Mesenteric fat pad (tissue), 1 donor: ENCODE measurements around the gene IL6R. TPM values are rescaled to one million over a fixed set of nuclear protein-coding genes. Genes with fewer than 3 reads are reported as not detected.
"Not testable (repeated sequence)": the region's sequence is repeated elsewhere in the genome, so short reads cannot be mapped to it uniquely, and the experiment has no call there.

ENCODE experiments used
- DNase-seq: peaks from one replicate; pipeline ENCODE4 v3.0.0-alpha.2; 2020; ENCODE audit warnings: low spot score
- total RNA-seq: library from RNA; stranded (reverse); fragmentation: NEBNext Ultra II Directional; extraction: Animal tissue kit (Norgen Biotek cat#: 25700); gene quantifications from one replicate; pipeline ENCODE4 v1.2.1, GENCODE V29; 2021
- donor health status: DM: yes; HTN: yes; CAD: no.

The IL6R gene
- total RNA-seq, 1 donor from 2014 or later: 35.6 TPM

DNA sequence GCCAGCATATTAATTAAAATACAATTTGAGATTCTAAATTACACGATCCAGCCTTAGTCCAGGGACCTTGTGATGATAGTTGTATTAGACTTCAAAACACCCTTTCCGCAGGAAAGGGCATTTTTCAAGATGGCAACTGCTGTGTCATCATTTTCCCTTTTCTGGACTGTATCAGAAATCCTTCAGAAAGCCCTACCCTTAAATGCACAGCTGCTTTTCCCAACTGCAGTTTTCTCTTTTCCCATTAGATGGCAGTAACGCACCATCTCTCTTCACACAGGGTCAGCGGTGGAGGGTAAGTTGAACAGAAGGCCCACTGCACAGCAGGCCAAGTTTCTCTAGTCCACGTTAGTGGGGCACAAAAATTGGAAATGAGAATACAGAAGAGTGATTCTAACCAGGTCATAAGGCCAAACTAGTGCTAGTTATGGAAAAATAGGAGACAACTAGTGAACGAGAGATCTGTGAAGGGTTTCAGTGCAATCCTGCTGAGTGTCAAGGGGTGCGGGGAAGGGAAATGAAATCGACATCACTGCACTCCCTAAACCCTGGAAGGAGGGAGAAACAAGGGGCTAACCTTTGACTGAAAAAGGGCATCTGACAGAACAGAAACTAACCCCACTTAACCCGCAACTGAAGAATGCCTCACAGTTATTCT lies 74.8 kb downstream of the IL6R start:
- no peak for DNase-seq

DNA sequence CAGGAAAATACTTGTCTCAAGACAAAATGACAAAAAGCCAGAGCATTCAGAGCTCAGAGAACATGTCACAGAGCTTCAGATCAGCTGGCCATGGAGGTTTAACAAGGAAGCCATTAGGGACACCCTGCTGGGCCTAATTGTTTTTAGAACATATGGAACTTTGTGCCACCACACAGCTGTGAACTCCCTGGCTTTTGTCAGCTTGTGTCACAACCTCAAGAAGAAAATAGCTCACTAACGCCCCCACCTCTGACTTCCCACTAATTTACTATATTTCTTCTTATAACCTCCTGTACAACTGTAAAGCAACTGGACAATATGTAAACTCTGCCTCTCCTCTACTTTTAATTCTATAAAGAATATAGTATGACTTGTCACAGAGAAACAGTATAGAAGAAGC lies 75.9 kb downstream of the IL6R start:
- no peak for DNase-seq

DNA sequence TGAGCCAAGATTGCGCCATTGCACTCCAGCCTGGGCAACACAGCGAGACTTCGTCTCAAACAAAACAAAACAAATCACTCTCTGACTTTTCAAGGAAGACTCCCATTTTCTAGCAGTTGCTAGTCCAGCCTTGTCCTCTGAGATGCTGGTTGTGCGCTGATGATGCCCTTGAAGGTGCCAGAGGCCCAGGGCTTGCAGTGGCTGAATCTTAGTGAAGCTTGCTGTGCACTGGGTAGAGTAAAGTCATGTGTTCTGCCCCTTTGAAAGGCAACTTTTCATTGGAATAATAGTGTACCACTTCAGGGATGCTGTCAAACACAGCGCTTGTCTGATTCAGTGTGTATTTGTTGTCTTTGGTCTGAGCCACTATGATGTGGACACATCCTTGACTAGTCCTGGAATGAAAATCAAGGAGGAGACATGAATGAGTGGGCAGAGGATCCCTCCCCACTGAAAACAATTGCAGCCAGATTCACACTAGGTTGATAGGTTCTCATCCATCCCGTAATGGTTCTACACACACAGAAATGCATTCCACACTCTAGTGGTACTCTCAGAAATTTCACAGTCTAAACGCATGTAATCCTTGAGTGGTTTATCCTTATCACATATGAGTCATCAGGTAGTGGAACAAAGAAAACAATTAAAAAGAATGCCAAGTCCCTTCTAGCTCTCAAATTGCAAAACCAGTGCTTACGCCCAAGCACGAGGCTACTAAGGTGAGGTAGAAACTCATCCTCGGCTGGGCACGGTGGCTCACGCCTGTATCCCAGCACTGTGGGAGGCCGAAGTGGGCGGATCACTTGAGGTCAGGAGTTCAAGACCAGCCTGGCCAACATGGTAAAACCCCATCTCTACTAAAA lies 79.0 kb downstream of the IL6R start:
- no peak for DNase-seq

DNA sequence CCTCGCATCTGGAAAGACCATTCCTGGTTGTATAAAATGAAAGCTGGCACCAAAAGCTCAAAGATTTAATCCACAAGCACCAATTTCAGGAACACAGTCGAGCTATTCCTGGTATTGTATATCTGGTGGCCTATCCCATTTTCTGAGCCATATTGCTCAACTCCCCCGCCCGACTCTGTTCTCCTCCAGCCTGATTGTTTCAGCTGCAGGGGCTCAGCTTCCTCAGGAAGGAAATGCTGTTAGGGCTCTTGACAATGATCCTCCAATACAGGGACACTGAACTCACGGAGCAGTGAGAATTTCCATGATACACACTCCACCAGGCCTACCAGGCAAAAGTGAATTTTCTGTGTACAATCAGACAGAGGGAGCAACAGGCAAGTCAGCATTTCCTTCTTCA lies 80.0 kb downstream of the IL6R start:
- no peak for DNase-seq

DNA sequence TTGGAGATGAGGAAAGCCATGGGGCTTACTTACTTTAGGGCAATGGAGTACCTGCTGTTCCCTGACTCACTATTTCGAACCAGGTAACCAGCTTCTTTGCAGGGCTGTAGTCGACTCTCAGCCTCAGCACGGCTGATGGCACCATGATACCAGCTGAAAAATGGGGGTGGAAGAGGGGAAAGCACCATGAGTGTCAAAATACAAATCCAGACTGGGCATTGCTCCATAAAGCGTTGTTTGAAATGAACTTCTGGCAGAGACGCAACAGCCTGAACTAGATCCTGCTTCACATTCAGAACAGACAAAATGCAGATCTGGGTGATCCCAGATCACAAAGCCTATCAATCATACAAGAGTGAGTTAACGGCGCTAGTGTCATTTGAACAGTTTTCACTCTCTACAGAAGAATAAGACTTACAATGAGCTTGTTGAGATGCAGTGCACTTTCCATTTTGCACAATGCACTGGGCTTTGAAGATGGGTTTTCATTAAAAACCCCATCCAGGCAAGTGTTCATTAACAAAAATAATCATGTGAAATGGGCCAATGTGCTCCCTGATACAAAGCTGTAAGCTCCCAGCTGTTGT lies 80.9 kb downstream of the IL6R start:
- no peak for DNase-seq

DNA sequence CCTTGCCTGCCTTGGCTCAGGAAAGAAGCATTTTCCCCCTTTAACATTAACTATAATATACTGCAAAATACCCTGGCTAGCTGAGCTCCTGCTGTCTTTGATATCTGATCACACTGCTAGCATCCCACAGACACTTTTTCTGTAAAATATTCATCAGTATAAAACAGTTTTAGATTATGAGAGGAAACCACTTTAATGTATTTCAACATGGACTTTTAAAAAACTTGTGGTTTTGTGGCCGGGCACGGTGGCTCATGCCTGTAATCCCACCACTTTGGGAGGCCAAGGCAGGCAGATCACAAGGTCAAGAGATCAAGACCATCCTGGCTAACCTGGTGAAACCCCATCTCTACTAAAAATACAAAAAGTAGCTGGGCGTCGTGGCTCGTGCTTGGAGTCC lies 81.6 kb downstream of the IL6R start:
- DNase-seq: not testable (repeated sequence)

DNA sequence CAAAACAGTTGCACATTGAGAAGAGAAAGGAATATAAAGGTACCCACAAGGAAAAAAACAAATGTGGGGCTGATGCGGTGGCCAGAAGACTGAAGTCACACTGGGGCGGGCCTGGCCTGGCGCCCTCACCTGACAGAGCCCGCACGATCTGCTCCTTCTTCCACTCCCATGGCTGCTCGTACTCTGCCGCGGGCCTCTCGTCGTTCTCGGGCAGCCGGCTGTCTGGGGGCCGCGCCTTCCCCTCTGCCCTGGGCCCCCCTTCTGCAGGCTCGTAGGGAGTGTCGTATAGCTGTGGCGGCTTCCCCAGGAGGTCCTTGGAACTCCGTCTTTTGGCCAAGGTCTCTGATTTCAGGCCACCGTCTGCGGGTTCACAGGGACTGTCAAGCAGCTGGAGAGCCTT lies 83.8 kb downstream of the IL6R start:
- DNase-seq: no peak

DNA sequence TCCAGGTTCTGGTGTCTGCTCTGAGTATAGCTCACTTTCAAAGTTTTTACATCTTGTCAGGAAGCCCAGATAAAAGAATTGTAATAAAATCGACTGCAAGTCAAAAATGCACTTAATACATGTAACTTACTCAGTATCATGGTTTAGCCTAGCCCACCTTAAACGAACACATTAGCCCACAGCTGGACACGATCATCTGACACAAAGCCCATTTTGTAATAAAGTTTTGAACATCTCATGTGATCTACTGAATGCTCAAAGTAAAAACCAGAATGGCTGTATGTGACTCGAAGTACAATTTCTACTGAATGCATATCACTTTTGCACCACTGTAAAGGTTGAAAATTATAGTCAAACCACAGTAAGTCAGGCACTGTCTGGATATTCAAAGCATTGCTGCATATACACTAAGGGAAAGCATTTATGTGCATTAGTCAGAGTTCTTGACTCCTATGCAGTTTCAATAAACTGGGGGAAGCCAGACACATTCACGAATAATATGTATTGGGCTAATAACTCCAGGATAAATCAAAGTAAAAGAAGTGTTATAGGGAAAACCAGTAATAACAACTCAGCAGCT lies 84.6 kb downstream of the IL6R start:
- DNase-seq: no peak

DNA sequence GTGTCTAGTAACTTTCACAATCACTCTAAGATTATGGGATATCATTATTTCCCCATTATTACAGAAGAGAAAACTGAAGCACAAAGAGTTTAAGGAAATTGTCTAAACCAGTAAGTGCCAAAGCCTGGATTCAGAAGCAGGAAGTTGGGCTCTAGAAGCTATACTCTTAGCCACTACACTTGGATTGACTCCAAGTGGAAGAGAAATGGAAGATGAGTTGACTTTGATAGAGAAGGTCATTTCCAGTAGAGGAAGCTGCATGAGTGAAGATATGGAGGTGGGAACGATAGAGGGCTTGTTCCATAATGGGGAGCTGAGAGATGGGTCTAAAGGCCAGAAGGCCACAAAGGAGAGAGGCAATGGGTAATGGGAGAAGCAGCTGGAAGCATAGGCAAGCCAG lies 85.2 kb downstream of the IL6R start:
- DNase-seq: no peak

DNA sequence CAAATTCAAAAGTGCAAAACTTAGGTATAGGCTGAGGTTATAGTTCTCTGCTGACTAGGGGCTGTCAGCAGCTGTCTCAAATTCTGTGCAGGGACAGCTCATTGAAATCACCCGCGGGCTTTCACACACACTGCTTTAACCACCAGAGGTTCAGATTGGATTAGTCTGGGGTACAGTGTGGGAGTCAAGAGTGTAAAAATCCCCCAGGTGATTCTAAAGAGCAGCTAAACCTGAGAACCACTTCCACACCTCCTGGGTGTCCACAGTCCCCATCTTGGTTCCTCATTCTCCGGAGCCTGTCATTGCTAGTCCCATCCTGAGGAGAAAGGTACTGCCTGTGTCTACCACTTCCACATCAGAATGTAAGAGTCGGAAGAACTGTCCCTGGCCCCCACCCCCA lies 87.0 kb downstream of the IL6R start:
- DNase-seq: no peak

DNA sequence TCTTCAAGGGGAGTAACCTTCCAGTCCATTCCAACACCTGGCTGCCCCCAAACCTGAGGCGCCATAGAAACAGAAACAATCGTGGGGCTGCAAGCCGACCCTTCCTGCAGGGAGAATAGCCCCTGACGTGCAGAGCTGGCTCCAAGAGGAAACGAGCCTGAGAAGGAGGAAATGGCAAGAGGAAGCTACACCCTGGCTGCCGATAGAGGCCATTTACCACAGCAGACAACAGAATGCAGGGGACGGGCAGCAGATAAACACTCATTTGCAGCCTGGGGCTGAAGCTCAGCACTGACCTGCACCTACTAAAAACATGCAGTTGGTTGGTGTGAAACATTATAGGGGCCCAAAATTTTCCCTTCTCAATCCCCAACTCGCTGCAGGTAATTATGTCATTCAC lies 88.1 kb downstream of the IL6R start:
- no peak for DNase-seq

DNA sequence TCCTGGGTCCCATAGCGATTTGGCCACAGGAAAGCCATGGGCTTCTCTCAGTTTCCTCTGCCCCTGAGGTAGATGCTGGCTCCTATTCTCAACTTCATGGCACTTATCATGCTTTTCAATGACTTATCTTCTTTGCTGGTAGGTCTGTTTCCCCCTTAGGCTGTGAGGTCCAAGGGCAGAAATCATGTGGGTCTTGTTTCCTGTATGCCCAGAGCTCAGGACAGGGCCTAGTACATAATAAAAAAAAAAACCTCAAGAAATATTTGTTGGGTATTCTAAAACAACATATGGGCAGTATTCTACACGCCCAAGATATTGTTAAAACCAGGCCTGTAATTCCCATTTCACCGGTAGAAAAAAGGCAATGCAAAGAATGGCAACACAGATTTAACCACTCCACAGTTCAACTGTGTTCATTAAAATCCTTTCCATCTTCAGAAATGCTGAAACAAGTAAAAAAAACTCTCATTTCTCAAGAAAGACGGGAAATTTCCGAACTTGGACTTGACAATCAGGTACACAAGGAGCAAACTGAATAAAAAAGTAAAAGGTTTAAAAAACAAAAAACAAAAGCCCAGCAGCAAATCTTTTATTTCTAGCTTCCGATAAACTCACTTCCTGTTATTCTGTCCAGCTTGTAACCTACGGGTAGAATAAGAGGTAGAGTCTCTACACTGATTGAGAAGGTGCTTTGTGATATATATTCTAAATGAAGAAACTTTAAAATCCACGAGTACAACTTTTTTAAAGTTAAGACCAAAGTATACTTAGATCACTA lies 90.5 kb downstream of the IL6R start:
- no peak for DNase-seq

DNA sequence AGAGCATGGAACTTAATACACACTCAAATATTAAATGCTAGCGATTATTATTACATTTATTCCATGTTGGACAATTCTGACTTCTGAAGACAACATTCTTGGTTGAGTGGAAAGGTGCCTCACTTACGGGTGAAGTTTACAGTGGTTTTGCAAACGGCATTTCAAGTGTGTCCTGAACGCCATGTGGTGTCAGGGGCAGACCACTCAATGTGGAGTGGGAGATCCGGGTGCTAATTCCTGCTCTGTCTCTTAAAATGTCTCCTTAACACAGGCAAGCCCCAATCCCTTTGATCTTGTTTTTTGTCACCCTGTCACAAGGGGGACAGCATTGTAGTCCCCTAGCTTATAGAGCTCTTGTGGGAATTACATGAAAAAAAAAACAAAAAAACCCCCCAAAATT lies 91.2 kb downstream of the IL6R start:
- DNase-seq: no peak

DNA sequence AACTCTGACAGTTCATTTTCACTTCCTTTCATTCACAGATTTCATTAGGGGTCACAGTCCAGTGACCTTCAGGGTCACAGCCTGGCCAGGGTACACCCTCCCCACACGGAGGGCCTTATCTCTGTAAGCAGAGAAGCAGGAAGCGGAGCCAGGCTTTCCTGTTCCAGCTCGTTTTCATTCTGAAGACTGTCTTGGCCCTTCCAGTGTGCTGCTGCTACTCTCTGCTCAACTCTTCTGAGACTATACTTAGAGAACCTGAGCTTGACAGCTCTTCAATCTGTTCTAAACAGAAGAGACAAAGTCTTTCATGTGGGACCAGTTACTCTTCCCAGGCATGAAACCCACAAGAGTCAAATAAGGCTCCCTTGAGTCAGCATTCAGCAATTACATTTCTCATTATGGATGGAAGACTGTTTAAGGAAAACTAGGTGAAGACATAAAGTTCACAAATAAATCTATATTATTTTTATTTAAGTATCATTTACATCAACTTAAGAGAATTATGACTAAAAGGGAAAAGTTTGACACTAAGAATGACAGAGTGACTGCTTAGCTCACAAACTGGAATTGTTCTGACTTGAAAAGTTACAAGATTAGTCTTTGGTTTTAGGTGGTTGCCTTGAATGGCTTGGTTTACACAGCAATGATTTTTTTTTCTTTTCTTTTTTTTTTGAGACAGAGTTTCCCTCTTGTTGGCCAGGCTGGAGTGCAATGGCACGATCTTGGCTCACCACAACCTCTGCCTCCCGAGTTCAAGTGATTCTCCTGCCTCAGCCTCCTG lies 92.1 kb downstream of the IL6R start:
- DNase-seq: no peak

DNA sequence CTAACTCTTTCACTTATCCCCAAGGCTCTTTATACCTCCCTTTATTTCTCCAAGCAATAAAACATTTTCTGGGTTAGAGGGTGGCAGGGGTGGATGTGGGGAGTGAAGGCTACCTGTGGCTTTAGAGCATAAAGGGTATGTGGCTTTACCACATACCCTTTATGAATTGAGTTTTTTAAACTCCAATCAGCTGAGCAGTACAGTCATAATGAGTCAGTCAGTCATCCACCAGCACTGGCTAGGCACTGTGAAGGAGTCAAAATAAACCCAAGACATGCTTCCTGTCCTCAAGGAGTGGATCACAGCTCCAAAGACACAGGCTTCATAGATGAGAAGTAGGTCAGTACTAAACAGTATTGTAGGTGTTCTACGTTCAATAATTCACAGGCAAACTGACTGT lies 94.3 kb downstream of the IL6R start:
- DNase-seq: no peak

DNA sequence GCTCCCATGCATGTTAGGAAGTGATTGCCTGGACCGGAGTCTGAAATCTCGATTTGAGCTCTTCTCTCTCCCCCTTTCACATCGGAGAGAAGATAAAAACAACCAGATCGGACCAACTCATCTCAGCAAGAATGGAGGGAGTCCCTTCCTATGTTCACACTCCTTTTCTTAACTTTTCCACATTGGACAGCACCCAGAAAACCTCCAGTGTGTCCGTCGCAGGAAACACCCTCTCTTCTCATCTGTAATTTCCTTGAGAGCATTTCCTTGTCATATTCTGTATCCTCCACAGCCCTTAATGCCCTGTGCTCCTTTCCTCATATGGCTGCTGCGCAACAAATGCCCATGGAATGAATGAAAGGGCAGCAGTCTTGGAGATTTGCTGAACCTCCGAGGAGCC lies 95.4 kb downstream of the IL6R start:
- no peak for DNase-seq

DNA sequence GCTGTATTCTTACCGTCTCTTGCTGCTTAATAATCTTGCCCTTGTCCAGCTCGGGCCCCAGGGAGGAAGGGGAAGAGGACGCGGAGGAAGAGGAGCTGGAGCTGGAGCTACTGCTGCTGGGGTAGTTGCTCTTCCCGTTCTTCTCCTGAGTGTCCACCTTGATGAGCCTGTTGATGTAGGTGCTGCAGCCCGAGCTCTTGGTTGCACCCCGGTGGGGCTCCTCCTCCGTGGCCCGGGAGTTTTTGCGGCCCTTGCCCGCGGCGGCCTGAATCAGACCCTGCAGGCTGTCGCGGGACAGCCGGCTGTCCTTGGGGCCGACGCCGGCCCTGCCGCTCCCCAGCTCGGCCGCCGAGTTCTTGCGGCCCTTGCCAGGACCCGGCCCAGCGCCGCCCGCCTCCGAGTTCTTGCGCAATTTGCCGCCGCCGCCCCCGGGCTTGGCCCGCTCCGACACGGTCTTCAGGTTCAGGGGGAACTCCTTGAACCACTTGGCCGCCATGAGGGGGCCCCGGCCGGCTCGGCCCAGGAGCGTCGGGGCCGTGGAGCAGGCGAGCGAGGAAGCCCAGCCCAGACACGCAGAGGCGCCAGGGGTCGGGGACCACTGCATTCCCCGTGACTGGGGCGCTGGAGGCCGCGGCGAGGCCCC lies 96.4 kb downstream of the IL6R start:
- DNase-seq: peak; percentile 92

DNA sequence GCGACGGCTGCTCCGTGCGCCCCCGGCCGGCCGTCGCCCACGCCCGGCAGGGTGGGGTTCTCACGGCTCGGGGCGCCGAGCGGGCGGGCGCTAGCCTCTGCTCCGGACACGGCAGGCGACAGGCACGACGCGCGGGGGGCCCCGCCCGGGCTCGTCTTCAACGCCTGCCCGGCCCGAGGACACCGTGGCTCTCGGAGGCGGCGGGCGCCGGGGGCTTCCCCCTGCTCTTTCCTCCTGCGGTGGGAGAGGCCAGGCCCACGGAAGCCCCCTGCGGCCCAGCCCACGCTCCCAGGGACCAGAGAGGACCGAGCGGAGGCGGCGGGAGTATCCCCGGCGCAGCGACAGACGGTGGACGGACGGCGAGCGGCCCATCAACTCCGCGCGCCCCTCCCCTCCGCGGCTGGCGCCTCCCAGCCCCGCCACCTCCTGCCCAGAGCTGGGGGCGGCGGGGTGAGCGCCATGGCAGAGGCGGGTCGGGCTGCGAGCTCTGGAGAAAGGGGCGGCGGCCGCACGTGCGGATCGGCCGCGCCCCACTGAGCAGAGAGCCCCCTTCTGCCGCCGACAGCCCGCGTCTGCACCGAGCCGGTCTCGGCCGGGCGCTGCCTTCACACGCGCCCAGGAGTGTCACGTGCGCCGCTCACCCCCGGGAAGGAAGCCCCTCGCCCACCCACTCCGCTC lies 97.1 kb downstream of the IL6R start, which contains the start of the genes SHE and TDRD10:
Gene SHE (minus strand): TSS at position 347 of the 678 bp plus-strand sequence. CDS start 386 bp downstream, outside the sequence.
Gene TDRD10 (plus strand): TSS at position 154 of the 678 bp plus-strand sequence. CDS start 4,685 bp downstream, outside the sequence.
- DNase-seq: no peak

DNA sequence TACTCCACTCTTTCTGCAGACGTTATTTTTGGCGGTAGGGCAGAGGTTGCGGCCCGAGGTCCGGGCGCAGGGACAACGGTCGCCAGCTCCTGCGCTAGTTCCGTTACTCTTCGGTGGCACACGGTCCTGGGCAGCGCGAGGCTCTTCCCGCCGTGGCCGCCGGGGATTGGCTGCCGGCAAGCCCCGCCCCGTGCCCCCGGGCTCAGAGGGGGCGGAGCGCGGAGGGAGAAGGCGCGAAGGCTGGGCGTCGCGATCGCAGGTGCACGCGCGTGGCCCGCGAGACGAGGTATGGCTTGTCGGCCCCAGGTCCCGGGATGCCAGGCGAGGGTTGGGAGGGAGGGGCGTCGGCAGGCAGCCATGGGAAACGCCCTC lies 97.6 kb downstream of the IL6R start:
- DNase-seq: no peak
